Stomach (tissue), 9 donors: ENCODE results near the gene ADD1. TPM values are rescaled to one million over a fixed set of nuclear protein-coding genes. Genes with fewer than 3 reads are reported as not detected.

Source experiments
- DNase-seq, 2 donors: peaks; one replicate each; pipeline versions ENCODE4 v3.0.0 to v3.0.0-alpha.2; 2013 to 2019
- H3K27ac ChIP-seq, 5 donors: fragments of 200-600 bp in 4 of 5; sonication (generic) in 4 of 5; one replicate each; pipeline ENCODE4 v1.5.1; 2013 to 2019; ENCODE audit warnings: mild to moderate bottlenecking in 1 of 5, moderate library complexity in 1 of 5
- H3K27me3 ChIP-seq, 3 donors: fragments of 200-600 bp; sonication (generic); one replicate each; pipeline ENCODE4 v1.5.1; 2017 to 2019; ENCODE audit warnings: mixed run types in 1 of 3
- H3K36me3 ChIP-seq, 4 donors: fragments of 200-600 bp; sonication (generic); 1 replicate in 3 of 4; 2 replicates in 1 of 4; pipeline ENCODE4 v1.5.1; 2016 to 2019
- H3K4me1 ChIP-seq, 4 donors: fragments of 200-600 bp; sonication (generic); one replicate each; pipeline ENCODE4 v1.5.1; 2016 to 2019
- H3K4me3 ChIP-seq, 4 donors: fragments of 200-600 bp; sonication (generic) in 3 of 4; one replicate each; pipeline ENCODE4 v1.5.1; 2016 to 2019; ENCODE audit warnings: mild to moderate bottlenecking in 1 of 4
- H3K9me3 ChIP-seq, 4 donors: fragments of 200-600 bp; sonication (generic); one replicate each; pipeline ENCODE4 v1.5.1; 2016 to 2019
- EP300 ChIP-seq: sonication (generic); formaldehyde crosslinking; IDR thresholded peaks from one replicate; pipeline ENCODE4 v1.6.1; 2017; ENCODE audit warnings: antibody characterized with exemption
- POLR2A ChIP-seq, 4 donors: fragments of 450-650 bp; IDR thresholded peaks; one replicate each; pipeline ENCODE4 v1.6.1; 2016; ENCODE audit warnings: antibody characterized with exemption in 4 of 4, control low read depth in 2 of 4, mild to moderate bottlenecking in 1 of 4, moderate library complexity in 1 of 4
- POLR2AphosphoS5 ChIP-seq, 3 donors: sonication (generic); formaldehyde crosslinking; IDR thresholded peaks; one replicate each; pipeline ENCODE4 v1.6.1; 2016; ENCODE audit warnings: antibody characterized with exemption in 3 of 3
- WGBS, 5 donors: extraction: QIAGEN DNeasy Blood & Tissue Kit in 3 of 5; methylation state at CpG; one replicate each; pipeline versions ENCODE4 v1.1.5 to v1.1.7; 2013 to 2018; 5-methylcytosine and 5-hydroxymethylcytosine counted together
- intact Hi-C: fragments of 100-400 bp; cut with DNase I; formaldehyde crosslinking; loops from one replicate; pipeline ENCODE4 v1.15.1; 2023; ENCODE audit warnings: low total_unique reads
- polyA plus RNA-seq, 3 donors: library from polyadenylated mRNA; stranded (reverse); fragments of 200-250 nt; gene quantifications; one replicate each; pipeline ENCODE4 v1.2.3, GENCODE V29; 2013
- total RNA-seq, 5 donors: library from RNA; depleted of rRNA; stranded (reverse); fragments of >200 nt; gene quantifications; one replicate each; pipeline versions ENCODE4 v1.1.0 to v1.2.3, GENCODE V29; 2014 to 2016
- TF ChIP-seq, protein P1 (sequence below), 7 experiments: fragments of 450-650 bp in 4 of 7; fragments of 200-600 bp in 3 of 7; sonication (generic) in 3 of 7; IDR thresholded peaks; one replicate each; pipeline ENCODE4 v1.5.1; 2016 to 2019; ENCODE audit warnings: antibody characterized with exemption in 7 of 7, control low read depth in 2 of 7, mild to moderate bottlenecking in 1 of 7
- donor health status: healthy with polysubstance abuse.
- donor health status: Bipolar disorder and iron deficiency.
- donor health status: healthy.

The ADD1 gene
- total and polyA plus RNA-seq, 8 donors = 103 to 1,174 (median 207) TPM

DNA sequence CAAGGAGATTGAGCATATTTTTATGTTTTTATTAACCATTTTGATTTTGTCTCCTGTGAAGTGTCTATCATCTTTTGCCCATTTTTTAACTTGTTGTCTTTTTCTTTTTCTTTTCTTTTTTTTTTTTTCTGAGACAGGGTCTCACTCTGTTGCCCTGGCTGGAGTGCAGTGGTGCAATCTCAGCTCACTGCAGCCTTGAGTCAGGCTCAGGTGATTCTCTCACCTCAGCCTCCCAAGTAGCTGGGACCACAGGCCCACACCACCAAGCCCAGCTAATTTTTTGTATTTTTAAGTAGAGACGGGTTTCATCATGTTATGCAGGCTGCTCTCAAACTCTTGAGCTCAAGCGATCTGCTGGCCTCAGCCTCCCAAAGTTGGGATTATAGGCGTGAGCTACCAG is 4.6 kb upstream of the ADD1 start:
- DNase-seq = no peak
- 92 to 99% (median 97%) methylated on average over 3 of the region's 3 CpGs for WGBS, 5 donors
- TF ChIP-seq POLR2AphosphoS5 (IDR thresholded peaks at IDR 0.05) (no peak), POLR2A (IDR thresholded peaks at IDR 0.05) (no peak), EP300 (no peak)
- TF ChIP-seq, protein P1, sequence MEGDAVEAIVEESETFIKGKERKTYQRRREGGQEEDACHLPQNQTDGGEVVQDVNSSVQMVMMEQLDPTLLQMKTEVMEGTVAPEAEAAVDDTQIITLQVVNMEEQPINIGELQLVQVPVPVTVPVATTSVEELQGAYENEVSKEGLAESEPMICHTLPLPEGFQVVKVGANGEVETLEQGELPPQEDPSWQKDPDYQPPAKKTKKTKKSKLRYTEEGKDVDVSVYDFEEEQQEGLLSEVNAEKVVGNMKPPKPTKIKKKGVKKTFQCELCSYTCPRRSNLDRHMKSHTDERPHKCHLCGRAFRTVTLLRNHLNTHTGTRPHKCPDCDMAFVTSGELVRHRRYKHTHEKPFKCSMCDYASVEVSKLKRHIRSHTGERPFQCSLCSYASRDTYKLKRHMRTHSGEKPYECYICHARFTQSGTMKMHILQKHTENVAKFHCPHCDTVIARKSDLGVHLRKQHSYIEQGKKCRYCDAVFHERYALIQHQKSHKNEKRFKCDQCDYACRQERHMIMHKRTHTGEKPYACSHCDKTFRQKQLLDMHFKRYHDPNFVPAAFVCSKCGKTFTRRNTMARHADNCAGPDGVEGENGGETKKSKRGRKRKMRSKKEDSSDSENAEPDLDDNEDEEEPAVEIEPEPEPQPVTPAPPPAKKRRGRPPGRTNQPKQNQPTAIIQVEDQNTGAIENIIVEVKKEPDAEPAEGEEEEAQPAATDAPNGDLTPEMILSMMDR (IDR thresholded peaks at IDR 0.05) = no peak
- no peak overlapping the region for H3K4me3 ChIP-seq
- H3K36me3 ChIP-seq = peaks cover 2 to 27% (median 24%) of the 10 kb centered on the region in 4 donors
- H3K27ac ChIP-seq = peak overlapping the region in 1 of 5 donors; percentile 76
- H3K4me1 ChIP-seq = peaks cover 14 to 55% (median 38%) of the 10 kb centered on the region in 4 donors
- no peaks in the 10 kb centered on the region for H3K27me3 ChIP-seq
- intact Hi-C loops = no loop called here
- H3K9me3 ChIP-seq = no peaks in the 10 kb centered on the region

- WGBS, 5 donors = 15 to 29% (median 17%) methylated on average over 6 to 10 of the region's 10 CpGs
Observed at GRCh38 chr4:2842687-2843262, 869 bp upstream of the ADD1 start.

GRCh38 chr4:2843941-2844584 is 419 bp downstream of the ADD1 start:
- TF ChIP-seq, protein P1 (IDR thresholded peaks at IDR 0.05) = no peak
- TF ChIP-seq POLR2AphosphoS5 (IDR thresholded peaks at IDR 0.05) (peak in 1 of 3 donors; percentile 14), EP300 (no peak), POLR2A (IDR thresholded peaks at IDR 0.05) (no peak)
- H3K4me1 ChIP-seq = peaks cover 43 to 58% (median 51%) of the 10 kb centered on the region in 4 donors
- no peaks in the 10 kb centered on the region for H3K27me3 ChIP-seq
- H3K4me3 ChIP-seq = peak overlapping the region; percentile 68 to 88 (median 74)
- WGBS, 5 donors = 0 to 1% (median 0%) methylated on average over 16 to 74 of the region's 74 CpGs
- intact Hi-C loops = no loop called here
- no peaks in the 10 kb centered on the region for H3K36me3 ChIP-seq
- peak overlapping the region; percentile 91 to 95 (median 93) for H3K27ac ChIP-seq
- H3K9me3 ChIP-seq = no peaks in the 10 kb centered on the region
- peak; percentile 55 to 74 for DNase-seq

More at GRCh38 chr4:2842687-2843262, 869 bp upstream of the ADD1 start:
- intact Hi-C loops = no loop called here
- TF ChIP-seq POLR2AphosphoS5 (IDR thresholded peaks at IDR 0.05) (no peak), POLR2A (IDR thresholded peaks at IDR 0.05) (no peak), EP300 (no peak)
- TF ChIP-seq, protein P1 (IDR thresholded peaks at IDR 0.05) = no peak
- no peaks in the 10 kb centered on the region for H3K9me3 ChIP-seq
- no peaks in the 10 kb centered on the region for H3K27me3 ChIP-seq
- H3K36me3 ChIP-seq = no peaks in the 10 kb centered on the region
- peak overlapping the region; percentile 76 to 95 (median 92) for H3K27ac ChIP-seq
- H3K4me3 ChIP-seq = peak overlapping the region; percentile 68 to 88 (median 74)
- DNase-seq = peak in 1 of 2 donors; percentile 21
- H3K4me1 ChIP-seq = peaks cover 34 to 56% (median 45%) of the 10 kb centered on the region in 4 donors

DNA sequence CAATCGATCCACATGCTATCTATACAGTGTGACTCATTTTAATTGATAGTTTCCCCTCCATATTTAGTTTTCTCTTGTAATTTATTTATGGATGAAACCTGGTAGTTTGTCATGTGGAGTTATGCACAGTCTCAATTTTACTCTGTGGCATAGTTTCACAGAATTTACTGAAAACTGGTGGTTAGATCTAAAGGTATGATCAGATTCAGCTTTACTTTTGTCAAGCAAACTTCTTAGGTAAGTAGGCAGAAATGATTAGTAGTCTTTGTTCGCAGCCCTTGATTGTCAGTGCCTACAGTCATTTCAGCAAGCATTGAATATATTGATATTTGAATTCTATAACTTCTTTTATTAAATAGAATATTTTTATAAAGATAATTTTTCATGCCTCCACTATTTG is 2.5 kb downstream of the ADD1 start:
- TF ChIP-seq POLR2A (IDR thresholded peaks at IDR 0.05) = no peak
- TF ChIP-seq EP300 = no peak
- TF ChIP-seq POLR2AphosphoS5 (IDR thresholded peaks at IDR 0.05) = no peak
- TF ChIP-seq, protein P1 (IDR thresholded peaks at IDR 0.05) = no peak
- DNase-seq = no peak
- Histone ChIP-seq H3K27me3 (no peaks in the 10 kb centered on the region), H3K9me3 (no peaks in the 10 kb centered on the region), H3K36me3 (no peaks in the 10 kb centered on the region), H3K4me1 (peaks cover 62 to 77% (median 68%) of the 10 kb centered on the region in 4 donors), H3K27ac (peak overlapping the region in 1 of 5 donors; percentile 22), H3K4me3 (no peak overlapping the region)
- 60 to 73% (median 64%) methylated on average over 2 of the region's 2 CpGs for WGBS, 5 donors
- intact Hi-C loops = no loop called here
